AG09319 (cell line): Measurements from ENCODE around the gene KRT74.

ENCODE experiments used
- DNase-seq: peaks from one replicate; pipeline ENCODE4 v3.0.0-alpha.2; 2010; ENCODE audit warnings: low read depth; ENCODE audit errors: extremely low read depth
- CTCF ChIP-seq: IDR thresholded peaks from 2 replicates; pipeline ENCODE4 v1.5.1; 2011; ENCODE audit warnings: low read depth, mild to moderate bottlenecking, inconsistent platforms, low read length, moderate library complexity

The KRT74 gene

GRCh38 chr12:52530905-52531304, 42.7 kb downstream of the KRT74 start:
- no peak for DNase-seq
- no peak for TF ChIP-seq CTCF

- TF ChIP-seq CTCF: no peak
- no peak for DNase-seq
Observed at GRCh38 chr12:52530366-52530765, 43.3 kb downstream of the KRT74 start.

GRCh38 chr12:52529846-52530245, 43.8 kb downstream of the KRT74 start:
- DNase-seq: no peak
- no peak for TF ChIP-seq CTCF

- DNase-seq: no peak
- no peak for TF ChIP-seq CTCF
Observed at GRCh38 chr12:52529417-52529816, 44.2 kb downstream of the KRT74 start.

- no peak for DNase-seq
- no peak for TF ChIP-seq CTCF
Observed at GRCh38 chr12:52528641-52529143, 45.0 kb downstream of the KRT74 start.

GRCh38 chr12:52527121-52527800, 46.4 kb downstream of the KRT74 start:
- TF ChIP-seq CTCF: no peak
- DNase-seq: no peak

DNA sequence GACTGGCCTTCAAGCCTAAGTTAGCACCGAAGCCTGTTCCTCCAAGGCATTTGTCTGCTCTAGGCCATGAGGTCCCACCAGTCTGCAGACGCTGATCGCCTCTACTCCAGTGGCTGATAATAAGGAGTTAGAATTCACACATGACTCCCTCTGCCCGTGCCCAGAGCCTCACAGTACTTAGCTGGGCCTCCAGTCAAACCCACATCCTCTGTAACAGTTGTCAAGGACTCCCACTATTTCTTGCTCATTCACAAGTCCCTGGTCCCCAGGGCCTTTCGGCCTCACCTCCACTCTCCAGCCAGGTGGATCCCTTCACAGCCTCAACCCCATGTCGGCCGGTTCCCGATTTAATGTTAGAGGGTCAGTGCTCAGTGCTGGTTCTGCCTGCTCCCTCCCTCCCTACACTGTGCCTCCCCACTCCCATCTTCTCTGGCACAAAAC, 47.1 kb downstream of the KRT74 start:
- DNase-seq: no peak
- no peak for TF ChIP-seq CTCF
